Stimulated activated CD8-positive, alpha-beta memory T cell treated with anti-CD3 and anti-CD28 coated beads, Interleukin-4, amount 100 ng/mL, for 48 hours (primary cell): Measurements from ENCODE around the gene RCBTB2.

Experiments used
- DNase-seq: peaks from one replicate; pipeline ENCODE4 v3.0.0-alpha.2; 2020

Gene RCBTB2

GRCh38 chr13:48528720-48529119 is 4.2 kb downstream of the RCBTB2 start:
- no peak for DNase-seq

GRCh38 chr13:48527955-48528354 is 4.9 kb downstream of the RCBTB2 start:
- no peak for DNase-seq

GRCh38 chr13:48526286-48526685 is 6.6 kb downstream of the RCBTB2 start:
- no peak for DNase-seq

GRCh38 chr13:48518083-48518482 is 14.8 kb downstream of the RCBTB2 start:
- no peak for DNase-seq

- DNase-seq, result no peak
Measured at GRCh38 chr13:48515732-48516131, 17.1 kb downstream of the RCBTB2 start.

- no peak for DNase-seq
Measured at GRCh38 chr13:48514793-48515192, 18.1 kb downstream of the RCBTB2 start.

- DNase-seq, result no peak
Measured at GRCh38 chr13:48511621-48512230, 21.2 kb downstream of the RCBTB2 start.

GRCh38 chr13:48510698-48511097 is 22.2 kb downstream of the RCBTB2 start:
- DNase-seq, result no peak

- DNase-seq, result no peak
Measured at GRCh38 chr13:48508011-48508410, 24.9 kb downstream of the RCBTB2 start.

- no peak for DNase-seq
Measured at GRCh38 chr13:48507021-48507420, 25.9 kb downstream of the RCBTB2 start.

- no peak for DNase-seq
Measured at GRCh38 chr13:48506092-48506701, 26.7 kb downstream of the RCBTB2 start.

- peak; percentile 51 for DNase-seq
Measured at GRCh38 chr13:48505597-48506091, 27.2 kb downstream of the RCBTB2 start.

GRCh38 chr13:48505012-48505411 is 27.9 kb downstream of the RCBTB2 start:
- no peak for DNase-seq

GRCh38 chr13:48504606-48505005 is 28.3 kb downstream of the RCBTB2 start:
- no peak for DNase-seq

- DNase-seq, result no peak
Measured at GRCh38 chr13:48502601-48503319, 30.1 kb downstream of the RCBTB2 start.

- no peak for DNase-seq
Measured at GRCh38 chr13:48501705-48502104, 31.2 kb downstream of the RCBTB2 start.

- DNase-seq, result no peak
Measured at GRCh38 chr13:48500652-48501197, 32.2 kb downstream of the RCBTB2 start.

- DNase-seq, result no peak
Measured at GRCh38 chr13:48497669-48498068, 35.2 kb downstream of the RCBTB2 start.

GRCh38 chr13:48496271-48497161 is 36.4 kb downstream of the RCBTB2 start:
- DNase-seq, result peak; percentile 61

- no peak for DNase-seq
Measured at GRCh38 chr13:48494874-48495273, 38.0 kb downstream of the RCBTB2 start.

- no peak for DNase-seq
Measured at GRCh38 chr13:48493851-48494250, 39.0 kb downstream of the RCBTB2 start.

GRCh38 chr13:48493066-48493765 is 39.7 kb downstream of the RCBTB2 start:
- DNase-seq, result no peak
